Activated naive CD4-positive, alpha-beta T cell treated with anti-CD3 and anti-CD28 coated beads for 36 hours (primary cell): Measurements from ENCODE around the gene PARVB. TPM values are rescaled to one million over a fixed set of nuclear protein-coding genes. Genes with fewer than 3 reads are reported as not detected.

Experiments
- CTCF ChIA-PET: fragments of 350-600 bp; sonication (Branson Sonifier 250); formaldehyde crosslinking; loops from one replicate; lab custom pipeline; 2021; ENCODE audit warnings: antibody characterized with exemption; lab: Charles Lee
- DNase-seq: peaks from one replicate; pipeline ENCODE4 v3.0.0-alpha.2; 2020
- H3K27ac Mint-ChIP-seq: one replicate; pipeline ENCODE4 v1.8.0; 2021; ENCODE audit warnings: mild to moderate bottlenecking, mixed read lengths
- H3K27me3 Mint-ChIP-seq: one replicate; pipeline ENCODE4 v1.8.0; 2021; ENCODE audit warnings: low read depth, mixed read lengths
- H3K36me3 Mint-ChIP-seq: one replicate; pipeline ENCODE4 v1.8.0; 2021; ENCODE audit warnings: low read depth, mixed read lengths
- H3K4me1 Mint-ChIP-seq: one replicate; pipeline ENCODE4 v1.8.0; 2021; ENCODE audit warnings: low read depth, mixed read lengths
- H3K4me3 Mint-ChIP-seq: one replicate; pipeline ENCODE4 v1.8.0; 2021; ENCODE audit warnings: mild to moderate bottlenecking, moderate library complexity, mixed read lengths
- H3K9me3 Mint-ChIP-seq: one replicate; pipeline ENCODE4 v1.8.0; 2021; ENCODE audit warnings: mixed read lengths
- intact Hi-C: fragments of 100-400 bp; cut with micrococcal nuclease; formaldehyde crosslinking; loops from one replicate; pipeline ENCODE4 v1.15.1; 2023
- total RNA-seq, 2 experiments: library from RNA; stranded (reverse); gene quantifications; one replicate each; pipeline ENCODE4 v1.2.3, GENCODE V29; 2021

The PARVB gene
- total RNA-seq, 2 experiments from 2014 or later: 37.2 to 37.6 TPM

DNA sequence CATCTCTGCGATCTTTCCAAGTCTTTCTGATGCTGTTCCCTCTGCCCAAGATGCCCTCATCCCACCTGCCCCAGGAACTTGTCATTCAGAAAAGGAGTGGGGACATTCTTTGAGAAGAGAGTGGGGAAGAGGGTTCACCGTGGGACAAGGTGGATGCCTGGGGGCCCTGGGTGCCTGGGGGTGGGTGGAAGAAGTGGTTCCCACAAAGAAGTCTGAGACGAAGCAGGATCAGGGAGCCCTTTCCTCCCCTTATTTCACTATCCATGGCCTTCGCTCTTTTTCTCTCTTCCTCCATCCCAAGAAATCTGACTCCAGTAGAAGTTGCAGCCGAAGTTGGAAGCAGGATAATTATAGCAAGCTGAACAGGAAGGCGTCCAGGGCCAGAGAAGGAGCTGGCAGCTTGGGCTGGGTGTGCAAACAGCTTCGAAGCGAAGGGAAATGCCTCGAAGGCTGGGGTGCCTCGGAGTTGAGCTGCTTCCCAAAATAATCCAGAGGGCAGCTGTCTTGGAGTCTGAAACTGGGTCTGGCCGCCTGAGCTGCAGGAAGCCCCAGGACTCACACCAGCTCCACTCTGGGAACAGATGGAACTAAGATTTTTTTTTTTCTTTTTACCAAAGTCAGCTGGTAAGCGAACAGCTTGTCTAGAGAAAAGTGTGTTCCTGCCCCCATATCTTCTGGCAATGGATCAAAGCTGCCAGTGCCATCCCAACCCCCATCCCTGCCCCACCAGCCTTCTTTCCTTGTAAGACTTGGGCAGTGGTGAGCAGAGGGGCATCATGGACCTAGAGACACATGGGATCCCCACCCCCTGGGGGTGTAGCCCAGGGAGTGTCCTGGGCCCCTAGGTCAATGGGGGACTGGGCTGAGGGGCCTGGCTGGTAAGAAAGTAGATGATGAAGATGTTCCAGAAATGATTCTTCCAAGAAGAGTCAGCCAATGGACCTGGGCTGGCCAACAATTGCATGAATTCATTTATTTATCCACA, 188.1 kb downstream of the PARVB start:
- Mint-ChIP-seq H3K4me1 (no peaks in the 10 kb centered on the region), H3K27me3 (no peaks in the 10 kb centered on the region), H3K4me3 (no peak overlapping the region), H3K9me3 (peaks cover 16% of the 10 kb centered on the region), H3K36me3 (peaks cover 16% of the 10 kb centered on the region), H3K27ac (no peak overlapping the region)
- CTCF ChIA-PET: no interaction called here
- intact Hi-C loops: no loop called here
- DNase-seq: no peak

DNA sequence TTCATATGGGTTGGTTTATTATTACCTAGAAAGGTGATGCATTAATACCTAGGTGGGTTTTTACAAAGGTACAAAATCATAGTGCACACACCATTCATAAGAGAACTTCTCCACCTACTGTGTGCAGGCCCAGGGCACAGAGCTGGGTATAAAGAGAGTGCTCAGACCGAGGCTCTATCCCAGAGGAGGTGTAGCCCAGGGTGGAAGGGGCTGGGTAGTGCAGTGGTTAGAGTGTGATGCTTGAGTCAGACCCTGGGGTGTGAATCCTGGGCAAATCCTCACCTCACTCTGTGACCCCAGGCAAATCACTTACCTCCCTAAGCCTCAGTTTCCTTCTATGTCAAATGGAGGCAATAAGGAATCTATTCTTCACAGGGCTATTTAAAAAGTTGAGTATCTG, 188.8 kb downstream of the PARVB start:
- no peak overlapping the region for H3K27ac Mint-ChIP-seq

GRCh38 chr22:44213489-44214043, 189.5 kb downstream of the PARVB start:
- Mint-ChIP-seq H3K9me3 (peaks cover 14% of the 10 kb centered on the region), H3K4me1 (no peaks in the 10 kb centered on the region), H3K36me3 (peaks cover 13% of the 10 kb centered on the region), H3K27ac (no peak overlapping the region), H3K4me3 (no peak overlapping the region), H3K27me3 (no peaks in the 10 kb centered on the region)
- intact Hi-C loops: no loop called here
- DNase-seq: no peak
- CTCF ChIA-PET: no interaction called here

More for the DNA sequence above, 188.8 kb downstream of the PARVB start:
- intact Hi-C loops: no loop called here
- peaks cover 16% of the 10 kb centered on the region for H3K9me3 Mint-ChIP-seq
- H3K36me3 Mint-ChIP-seq: peaks cover 16% of the 10 kb centered on the region
- no peaks in the 10 kb centered on the region for H3K4me1 Mint-ChIP-seq
- no peak for DNase-seq
- H3K4me3 Mint-ChIP-seq: no peak overlapping the region
- CTCF ChIA-PET: no interaction called here
- H3K27me3 Mint-ChIP-seq: no peaks in the 10 kb centered on the region

- Mint-ChIP-seq H3K4me3 (no peak overlapping the region), H3K9me3 (peaks cover 9% of the 10 kb centered on the region), H3K36me3 (peaks cover 13% of the 10 kb centered on the region), H3K27ac (no peak overlapping the region), H3K4me1 (no peaks in the 10 kb centered on the region), H3K27me3 (no peaks in the 10 kb centered on the region)
- CTCF ChIA-PET: no interaction called here
- intact Hi-C loops: no loop called here
- DNase-seq: no peak
Measured at GRCh38 chr22:44214187-44214586, 190.1 kb downstream of the PARVB start.

GRCh38 chr22:44214764-44215163, 190.7 kb downstream of the PARVB start:
- Mint-ChIP-seq H3K9me3 (peaks cover 5% of the 10 kb centered on the region), H3K27me3 (no peaks in the 10 kb centered on the region), H3K4me3 (no peak overlapping the region), H3K4me1 (no peaks in the 10 kb centered on the region), H3K27ac (no peak overlapping the region), H3K36me3 (peaks cover 8% of the 10 kb centered on the region)
- CTCF ChIA-PET: no interaction called here
- intact Hi-C loops: no loop called here
- no peak for DNase-seq

GRCh38 chr22:44215287-44215686, 191.2 kb downstream of the PARVB start:
- H3K4me3 Mint-ChIP-seq: no peak overlapping the region
- no peak overlapping the region for H3K27ac Mint-ChIP-seq
- no peak for DNase-seq
- no peaks in the 10 kb centered on the region for H3K4me1 Mint-ChIP-seq
- no peaks in the 10 kb centered on the region for H3K9me3 Mint-ChIP-seq
- CTCF ChIA-PET: no interaction called here
- no peaks in the 10 kb centered on the region for H3K27me3 Mint-ChIP-seq
- intact Hi-C loops: no loop called here
- peaks cover 4% of the 10 kb centered on the region for H3K36me3 Mint-ChIP-seq

- Mint-ChIP-seq H3K36me3 (no peaks in the 10 kb centered on the region), H3K4me3 (no peak overlapping the region), H3K4me1 (no peaks in the 10 kb centered on the region), H3K27me3 (no peaks in the 10 kb centered on the region), H3K9me3 (no peaks in the 10 kb centered on the region), H3K27ac (no peak overlapping the region)
- DNase-seq: no peak
- CTCF ChIA-PET: no interaction called here
- intact Hi-C loops: no loop called here
Measured at GRCh38 chr22:44217346-44217745, 193.2 kb downstream of the PARVB start.

- Mint-ChIP-seq H3K27ac (no peak overlapping the region), H3K4me1 (no peaks in the 10 kb centered on the region), H3K27me3 (no peaks in the 10 kb centered on the region), H3K36me3 (no peaks in the 10 kb centered on the region), H3K4me3 (no peak overlapping the region), H3K9me3 (no peaks in the 10 kb centered on the region)
- CTCF ChIA-PET: no interaction called here
- intact Hi-C loops: no loop called here
- no peak for DNase-seq
Measured at GRCh38 chr22:44218071-44218470, 194.0 kb downstream of the PARVB start.

DNA sequence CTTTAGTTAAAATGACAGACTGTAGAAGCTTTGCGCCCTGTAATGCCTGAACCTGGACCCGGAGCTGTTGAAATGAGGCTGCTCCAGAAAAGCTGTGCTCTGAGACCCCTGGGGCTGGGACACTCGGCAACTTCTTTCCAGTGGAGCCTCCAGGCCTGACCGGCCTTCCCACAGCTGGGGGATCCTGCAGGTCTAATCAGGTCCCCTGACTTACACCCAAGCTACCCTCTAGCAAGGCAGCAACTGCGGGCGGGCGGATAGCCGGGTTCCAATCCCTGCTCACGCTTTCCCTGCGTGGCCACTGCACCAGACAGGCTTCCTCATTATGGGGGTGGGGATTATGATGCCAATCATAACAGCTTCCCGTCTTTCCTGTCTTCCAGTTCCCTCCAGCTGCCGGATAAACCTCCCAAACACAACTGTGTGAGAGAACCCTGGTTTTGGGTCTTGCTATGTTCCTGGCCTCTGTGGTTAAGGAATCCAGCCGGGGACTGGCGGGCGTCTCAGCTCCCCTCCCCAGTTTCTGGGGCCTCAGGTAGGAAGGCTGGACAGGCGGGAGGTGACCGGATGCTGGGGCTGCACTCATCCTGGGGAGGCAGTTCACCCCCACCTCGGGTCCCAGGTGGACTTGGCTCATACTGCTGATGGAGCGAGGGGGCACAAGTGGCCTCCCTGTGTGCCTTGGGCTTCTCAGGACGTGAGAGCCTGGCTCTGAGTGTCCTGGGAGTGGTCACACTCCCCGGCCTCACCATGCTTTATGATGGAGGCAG, 195.2 kb downstream of the PARVB start:
- Mint-ChIP-seq H3K27me3 (no peaks in the 10 kb centered on the region), H3K4me1 (no peaks in the 10 kb centered on the region), H3K27ac (no peak overlapping the region), H3K9me3 (no peaks in the 10 kb centered on the region), H3K4me3 (no peak overlapping the region), H3K36me3 (no peaks in the 10 kb centered on the region)
- DNase-seq: no peak
- CTCF ChIA-PET: no interaction called here
- intact Hi-C loops: no loop called here

DNA sequence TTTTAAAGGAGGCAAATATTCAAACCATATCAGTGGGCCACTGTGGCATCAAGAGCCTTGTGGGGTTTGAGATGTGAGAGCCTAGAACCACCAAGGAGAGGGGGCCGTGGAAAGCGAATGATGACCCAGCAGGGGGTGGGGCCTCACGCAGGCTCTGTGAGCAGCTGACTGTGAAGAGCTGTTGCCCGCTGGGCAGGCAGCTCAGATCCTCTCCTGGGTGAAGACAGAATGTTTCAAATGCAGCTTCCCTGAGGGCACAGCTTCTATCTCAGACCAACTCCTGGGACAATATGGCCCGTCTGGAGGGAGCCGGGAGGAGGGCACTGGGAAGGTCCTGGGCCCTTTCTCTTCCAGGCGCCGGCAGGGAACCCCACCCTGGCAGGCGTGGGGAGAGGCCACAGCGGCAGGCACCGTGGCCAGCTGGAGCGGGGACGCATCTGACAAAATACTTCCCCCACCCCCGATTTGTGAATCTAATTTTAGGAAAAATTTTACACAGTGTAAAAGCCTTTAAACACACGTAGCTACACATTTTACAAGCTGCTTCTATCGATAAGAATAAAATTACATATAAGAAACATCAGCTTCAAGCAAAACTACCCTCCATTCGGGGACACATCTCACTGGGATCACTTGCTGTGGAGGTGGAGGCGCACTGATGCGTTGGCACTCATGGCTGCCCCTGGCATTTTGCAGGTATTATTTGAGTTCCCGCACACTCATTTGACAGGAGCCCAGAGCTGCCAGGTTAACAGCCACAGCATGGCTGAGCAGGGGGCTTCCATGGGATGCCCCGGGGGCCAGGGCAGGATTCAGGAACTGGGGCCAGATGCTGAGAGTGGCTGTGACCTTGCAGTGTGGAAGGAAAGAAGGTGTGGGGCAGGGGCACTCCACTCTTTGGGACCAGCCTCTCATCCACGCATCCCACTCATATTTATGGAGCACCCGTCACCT, 196.9 kb downstream of the PARVB start:
- H3K4me1 Mint-ChIP-seq: no peaks in the 10 kb centered on the region
- intact Hi-C loops: no loop called here

GRCh38 chr22:44221710-44222475, 197.8 kb downstream of the PARVB start:
- Mint-ChIP-seq H3K4me1 (no peaks in the 10 kb centered on the region), H3K9me3 (peaks cover 1% of the 10 kb centered on the region), H3K4me3 (no peak overlapping the region), H3K36me3 (no peaks in the 10 kb centered on the region), H3K27me3 (peaks cover 2% of the 10 kb centered on the region), H3K27ac (no peak overlapping the region)
- intact Hi-C loops: no loop called here
- CTCF ChIA-PET: no interaction called here
- no peak for DNase-seq

More for the DNA sequence above, 196.9 kb downstream of the PARVB start:
- H3K9me3 Mint-ChIP-seq: no peaks in the 10 kb centered on the region
- no peak for DNase-seq
- no peak overlapping the region for H3K27ac Mint-ChIP-seq
- no peak overlapping the region for H3K4me3 Mint-ChIP-seq
- no peaks in the 10 kb centered on the region for H3K27me3 Mint-ChIP-seq
- no peaks in the 10 kb centered on the region for H3K36me3 Mint-ChIP-seq
- CTCF ChIA-PET: interaction anchor here (0.9 kb wide), 1 partner anchor 18 kb away, joined by 3 read pairs; no protein-coding TSS in a partner anchor
